ENCODE results near the gene COG1. TPM values are rescaled to one million over a fixed set of nuclear protein-coding genes. Genes with fewer than 3 reads are reported as not detected.

COG1 gene
- total RNA-seq, 4 donors from 2014 or later: 18.8 to 61.6 (median 22.7) TPM

- no peak for TF ChIP-seq CTCF (IDR thresholded peaks at IDR 0.05)
- no peak for TF ChIP-seq POLR2A (IDR thresholded peaks at IDR 0.05)
- intact Hi-C loops (cut with DNase I; ENCODE audit: low total_unique reads): no loop called here
- DNase-seq: peak; percentile 48 to 51
- Histone ChIP-seq H3K9me3 (no peaks in the 10 kb centered on the region), H3K27ac (peak overlapping the region; percentile 12 to 18), H3K36me3 (no peaks in the 10 kb centered on the region), H3K4me1 (no peaks in the 10 kb centered on the region), H3K27me3 (no peaks in the 10 kb centered on the region), H3K4me3 (no peak overlapping the region)
Measured at GRCh38 chr17:73228748-73229236, 35.9 kb downstream of the COG1 start.

GRCh38 chr17:73230088-73230487, 37.2 kb downstream of the COG1 start:
- Histone ChIP-seq H3K36me3 (no peaks in the 10 kb centered on the region), H3K9me3 (no peaks in the 10 kb centered on the region), H3K4me3 (no peak overlapping the region), H3K4me1 (no peaks in the 10 kb centered on the region), H3K27me3 (no peaks in the 10 kb centered on the region), H3K27ac (no peak overlapping the region)
- intact Hi-C loops (cut with DNase I; ENCODE audit: low total_unique reads): no loop called here
- no peak for DNase-seq
- TF ChIP-seq CTCF (IDR thresholded peaks at IDR 0.05) (no peak), POLR2A (IDR thresholded peaks at IDR 0.05) (no peak)

- TF ChIP-seq CTCF (IDR thresholded peaks at IDR 0.05): no peak
- TF ChIP-seq POLR2A (IDR thresholded peaks at IDR 0.05): no peak
- Histone ChIP-seq H3K9me3 (no peaks in the 10 kb centered on the region), H3K27ac (peak overlapping the region; percentile 75 to 84), H3K4me3 (peak overlapping the region; percentile 92 to 97), H3K27me3 (no peaks in the 10 kb centered on the region), H3K4me1 (no peaks in the 10 kb centered on the region), H3K36me3 (no peaks in the 10 kb centered on the region)
- intact Hi-C loops (cut with DNase I; ENCODE audit: low total_unique reads): no loop called here
- DNase-seq: no peak
Measured at GRCh38 chr17:73231395-73231794, 38.5 kb downstream of the COG1 start.

- Histone ChIP-seq H3K27me3 (no peaks in the 10 kb centered on the region), H3K4me1 (no peaks in the 10 kb centered on the region), H3K4me3 (peak overlapping the region; percentile 92 to 97), H3K27ac (peak overlapping the region; percentile 75 to 84), H3K9me3 (no peaks in the 10 kb centered on the region), H3K36me3 (no peaks in the 10 kb centered on the region)
- intact Hi-C loops (cut with DNase I; ENCODE audit: low total_unique reads): no loop called here
- TF ChIP-seq POLR2A (IDR thresholded peaks at IDR 0.05) (peak; percentile 78 to 85), CTCF (IDR thresholded peaks at IDR 0.05) (peak in 3 of 4 experiments; percentile 39 to 50 (median 46))
- peak; percentile 94 to 97 for DNase-seq
Measured at GRCh38 chr17:73231841-73232586, 39.2 kb downstream of the COG1 start.

GRCh38 chr17:73232587-73233373, 39.9 kb downstream of the COG1 start:
- no peak for TF ChIP-seq POLR2A (IDR thresholded peaks at IDR 0.05)
- TF ChIP-seq CTCF (IDR thresholded peaks at IDR 0.05): no peak
- Histone ChIP-seq H3K4me1 (no peaks in the 10 kb centered on the region), H3K4me3 (peak overlapping the region; percentile 92 to 97), H3K27me3 (no peaks in the 10 kb centered on the region), H3K27ac (peak overlapping the region; percentile 75 to 84), H3K9me3 (no peaks in the 10 kb centered on the region), H3K36me3 (no peaks in the 10 kb centered on the region)
- intact Hi-C loops (cut with DNase I; ENCODE audit: low total_unique reads): no loop called here
- DNase-seq: peak in 1 of 2 donors; percentile 33

Data from uterus (tissue), 4 donors.